GM12878 (cell line): Measurements from ENCODE around the gene CTR9. TPM values are rescaled to one million over a fixed set of nuclear protein-coding genes. Genes with fewer than 3 reads are reported as not detected.

Experiments
- ATF7 ChIP-seq: fragments of 450-650 bp; IDR thresholded peaks from 2 replicates; pipeline ENCODE4 v1.6.1; 2016; ENCODE audit warnings: low read depth, mild to moderate bottlenecking
- BACH1 ChIP-seq: fragments of 450-650 bp; IDR thresholded peaks from 2 replicates; pipeline ENCODE4 v1.6.1; 2017; ENCODE audit warnings: mild to moderate bottlenecking, borderline replicate concordance
- EGR1 ChIP-seq, 2 experiments: IDR thresholded peaks; 1 replicate in 1 of 2; 2 replicates in 1 of 2; pipeline ENCODE4 v1.6.1; 2011 to 2012; ENCODE audit warnings: low read depth in 2 of 2, low read length in 2 of 2, borderline replicate concordance in 1 of 2, mild to moderate bottlenecking in 1 of 2, moderate library complexity in 1 of 2
- EP300 ChIP-seq, 2 experiments: fragments of 150-350 bp in 1 of 2; IDR thresholded peaks; 2 replicates each; pipeline ENCODE4 v1.6.1; 2011 to 2012; ENCODE audit warnings: low read depth in 2 of 2, low read length in 2 of 2, borderline replicate concordance in 1 of 2, improper control_type of control experiment in 1 of 2, inconsistent platforms in 1 of 2; ENCODE audit not compliant: control insufficient read depth in 1 of 2
- GATAD2B ChIP-seq: fragments of 450-650 bp; conservative IDR thresholded peaks from 2 replicates; pipeline ENCODE4 v1.6.1; 2017; ENCODE audit warnings: low read depth, mild to moderate bottlenecking, moderate library complexity
- IKZF1 ChIP-seq: fragments of 450-650 bp; conservative IDR thresholded peaks from 2 replicates; pipeline ENCODE4 v1.6.1; 2017; ENCODE audit warnings: antibody characterized with exemption, mild to moderate bottlenecking
- KAT2A ChIP-seq: conservative IDR thresholded peaks from 2 replicates; pipeline ENCODE4 v1.6.1; 2011; ENCODE audit warnings: low read depth, low read length; ENCODE audit not compliant: control insufficient read depth
- KLF5 ChIP-seq: fragments of 450-650 bp; IDR thresholded peaks from 2 replicates; pipeline ENCODE4 v1.6.1; 2014; ENCODE audit warnings: mild to moderate bottlenecking; ENCODE audit not compliant: partially characterized antibody
- LARP7 ChIP-seq: fragments of 450-650 bp; IDR thresholded peaks from 2 replicates; pipeline ENCODE4 v1.6.1; 2017; ENCODE audit warnings: mild to moderate bottlenecking
- MEF2B ChIP-seq: fragments of 450-650 bp; IDR thresholded peaks from 2 replicates; pipeline ENCODE4 v1.6.1; 2018; ENCODE audit warnings: mild to moderate bottlenecking, moderate library complexity; ENCODE audit not compliant: partially characterized antibody, poor library complexity, severe bottlenecking
- MYB ChIP-seq: fragments of 150-350 bp; IDR thresholded peaks from 2 replicates; pipeline ENCODE4 v1.6.1; 2014; ENCODE audit warnings: mild to moderate bottlenecking, low read depth, low read length, borderline replicate concordance
- NR2C1 ChIP-seq: fragments of 450-650 bp; IDR thresholded peaks from 2 replicates; pipeline ENCODE4 v1.6.1; 2017; ENCODE audit warnings: antibody characterized with exemption, mild to moderate bottlenecking, moderate library complexity
- PML ChIP-seq: IDR thresholded peaks from 2 replicates; pipeline ENCODE4 v1.6.1; 2012; ENCODE audit warnings: low read length, inconsistent platforms
- POLR2AphosphoS2 ChIP-seq: IDR thresholded peaks from 2 replicates; pipeline ENCODE4 v1.6.1; 2011; ENCODE audit warnings: low read depth, mild to moderate bottlenecking, low read length, improper control_type of control experiment, moderate library complexity
- POU2F2 ChIP-seq: IDR thresholded peaks from 3 replicates; pipeline ENCODE4 v1.6.1; 2011; ENCODE audit warnings: low read depth, mild to moderate bottlenecking, low read length, borderline replicate concordance
- RB1 ChIP-seq: fragments of 450-650 bp; formaldehyde crosslinking; IDR thresholded peaks from 2 replicates; pipeline ENCODE4 v1.6.1; 2017; ENCODE audit warnings: mild to moderate bottlenecking, borderline replicate concordance
- RBBP5 ChIP-seq: fragments of 200-600 bp; sonication (generic); conservative IDR thresholded peaks from 2 replicates; pipeline ENCODE4 v1.6.1; 2016
- RFX5 ChIP-seq: IDR thresholded peaks from 2 replicates; pipeline ENCODE4 v1.6.1; 2011; ENCODE audit warnings: low read depth, low read length, improper control_type of control experiment
- SMARCA5 ChIP-seq: fragments of 450-650 bp; IDR thresholded peaks from 2 replicates; pipeline ENCODE4 v1.6.1; 2017; ENCODE audit warnings: mild to moderate bottlenecking
- STAT3 ChIP-seq: IDR thresholded peaks from 2 replicates; pipeline ENCODE4 v1.6.1; 2011; ENCODE audit warnings: low read depth, low read length, improper control_type of control experiment
- TCF7 ChIP-seq: IDR thresholded peaks from 2 replicates; pipeline ENCODE4 v1.6.1; 2014; ENCODE audit warnings: antibody characterized with exemption, borderline replicate concordance
- ZNF217 ChIP-seq: fragments of 450-650 bp; IDR thresholded peaks from 2 replicates; pipeline ENCODE4 v1.6.1; 2017; ENCODE audit warnings: antibody characterized with exemption, mild to moderate bottlenecking
- ZZZ3 ChIP-seq: IDR thresholded peaks from 2 replicates; pipeline ENCODE4 v1.6.1; 2011; ENCODE audit warnings: low read depth; ENCODE audit not compliant: control insufficient read depth, insufficient read length
- polyA plus RNA-seq, 11 experiments: library from polyadenylated mRNA; depleted of rRNA in 4 of 11; unstranded in 6 of 11; stranded (reverse) in 5 of 11; fragments of >200 nt; fragmentation: Nextera tagmentation in 4 of 11; fragmentation: Illumina TruSeq in 1 of 11; extraction: Ambion mirVana in 4 of 11; extraction: Trizol in 1 of 11; gene quantifications; 1 replicate in 1 of 11; 2 replicates in 10 of 11; pipeline versions ENCODE4 v1.2.1 to v1.2.3, GENCODE V29; 2011 to 2016; ENCODE audit warnings: inconsistent platforms in 2 of 11, missing spikeins in 2 of 11, low read depth in 1 of 11
- total RNA-seq, 4 experiments: library from RNA; depleted of rRNA in 3 of 4; stranded (reverse); fragments of >200 nt in 3 of 4; fragmentation: Illumina TruSeq in 1 of 4; extraction: Trizol in 1 of 4; gene quantifications; 2 replicates each; pipeline versions ENCODE4 v1.2.1 to v1.2.3, GENCODE V29; 2013 to 2021
- TF ChIP-seq, protein P1 (sequence below): fragments of 450-650 bp; conservative IDR thresholded peaks from 2 replicates; pipeline ENCODE4 v1.6.1; 2017; ENCODE audit warnings: mild to moderate bottlenecking, moderate library complexity
- TF ChIP-seq, protein P2 (sequence below): fragments of 450-650 bp; IDR thresholded peaks from 2 replicates; pipeline ENCODE4 v1.6.1; 2014; ENCODE audit warnings: mild to moderate bottlenecking
- TF ChIP-seq, protein P3 (sequence below), 3 experiments: IDR thresholded peaks in 2 of 3; conservative IDR thresholded peaks in 1 of 3; 2 replicates each; pipeline ENCODE4 v1.5.1; 2011; ENCODE audit warnings: low read depth in 3 of 3, low read length in 3 of 3, mild to moderate bottlenecking in 3 of 3, control low read depth in 2 of 3, moderate library complexity in 2 of 3, inconsistent platforms in 1 of 3, mixed read lengths in 1 of 3; ENCODE audit not compliant: control insufficient read depth in 2 of 3, insufficient read depth in 1 of 3; ENCODE audit errors: extremely low read depth in 1 of 3
- TF ChIP-seq, protein P4 (sequence below): fragments of 450-650 bp; IDR thresholded peaks from 2 replicates; pipeline ENCODE4 v1.6.1; 2016; ENCODE audit warnings: mild to moderate bottlenecking

The CTR9 gene
- total and polyA plus RNA-seq, 10 of the 15 experiments (the other 5 are each of a cell fraction or from before 2014, with no cell fraction given): 13.9 to 54.9 (median 28.9) TPM

DNA sequence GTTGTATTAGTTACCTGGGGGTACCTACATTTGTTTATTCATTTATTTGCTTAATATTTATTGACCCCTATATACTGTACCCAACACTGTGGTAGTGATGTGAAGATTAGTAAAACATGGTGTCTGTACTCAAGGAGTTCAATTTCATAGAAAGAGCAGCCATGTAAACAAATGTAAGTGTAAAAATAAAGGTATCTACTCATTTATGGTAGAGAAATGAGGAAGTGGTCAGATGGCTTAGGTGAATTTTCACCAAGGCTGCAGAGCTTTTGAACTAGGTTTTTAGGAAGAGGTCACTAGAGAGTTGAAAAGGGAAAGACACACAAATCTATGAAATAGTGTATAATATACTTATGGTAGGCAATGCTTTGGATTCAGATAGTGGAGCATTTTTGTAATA lies 11.1 kb downstream of the CTR9 start (continued):
- TF ChIP-seq, protein P1, sequence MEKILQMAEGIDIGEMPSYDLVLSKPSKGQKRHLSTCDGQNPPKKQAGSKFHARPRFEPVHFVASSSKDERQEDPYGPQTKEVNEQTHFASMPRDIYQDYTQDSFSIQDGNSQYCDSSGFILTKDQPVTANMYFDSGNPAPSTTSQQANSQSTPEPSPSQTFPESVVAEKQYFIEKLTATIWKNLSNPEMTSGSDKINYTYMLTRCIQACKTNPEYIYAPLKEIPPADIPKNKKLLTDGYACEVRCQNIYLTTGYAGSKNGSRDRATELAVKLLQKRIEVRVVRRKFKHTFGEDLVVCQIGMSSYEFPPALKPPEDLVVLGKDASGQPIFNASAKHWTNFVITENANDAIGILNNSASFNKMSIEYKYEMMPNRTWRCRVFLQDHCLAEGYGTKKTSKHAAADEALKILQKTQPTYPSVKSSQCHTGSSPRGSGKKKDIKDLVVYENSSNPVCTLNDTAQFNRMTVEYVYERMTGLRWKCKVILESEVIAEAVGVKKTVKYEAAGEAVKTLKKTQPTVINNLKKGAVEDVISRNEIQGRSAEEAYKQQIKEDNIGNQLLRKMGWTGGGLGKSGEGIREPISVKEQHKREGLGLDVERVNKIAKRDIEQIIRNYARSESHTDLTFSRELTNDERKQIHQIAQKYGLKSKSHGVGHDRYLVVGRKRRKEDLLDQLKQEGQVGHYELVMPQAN: no peak
- TF ChIP-seq TCF7 (no peak), BACH1 (no peak), EGR1 (IDR thresholded peaks at IDR 0.05; ENCODE audit: borderline replicate concordance in 1 of 2, low read depth in 2 of 2, low read length in 2 of 2) (no peak), RB1 (no peak), KLF5 (no peak), SMARCA5 (no peak), POU2F2 (no peak), LARP7 (no peak), STAT3 (peak; percentile 70; the same call in 1 of the 2 replicates), EP300 (IDR thresholded peaks at IDR 0.05; ENCODE audit: borderline replicate concordance in 1 of 2, control insufficient read depth in 1 of 2, low read depth in 2 of 2, low read length in 2 of 2) (peak; percentile 51 to 72; a peak in 2 of 4 replicates), ATF7 (0 out of 2 replicates have a peak, but pooled peaks have one; percentile 34), MYB (no peak), POLR2AphosphoS2 (no peak), ZZZ3 (no peak), PML (peak; percentile 42; the same call in 1 of the 2 replicates), NR2C1 (0 out of 2 replicates have a peak, but pooled peaks have one; percentile 26), RFX5 (no peak), KAT2A (no peak), IKZF1 (peak; percentile 51; the same call in 1 of the 2 replicates), RBBP5 (no peak), MEF2B (peak; percentile 72), GATAD2B (no peak), ZNF217 (no peak)
- TF ChIP-seq, protein P2, sequence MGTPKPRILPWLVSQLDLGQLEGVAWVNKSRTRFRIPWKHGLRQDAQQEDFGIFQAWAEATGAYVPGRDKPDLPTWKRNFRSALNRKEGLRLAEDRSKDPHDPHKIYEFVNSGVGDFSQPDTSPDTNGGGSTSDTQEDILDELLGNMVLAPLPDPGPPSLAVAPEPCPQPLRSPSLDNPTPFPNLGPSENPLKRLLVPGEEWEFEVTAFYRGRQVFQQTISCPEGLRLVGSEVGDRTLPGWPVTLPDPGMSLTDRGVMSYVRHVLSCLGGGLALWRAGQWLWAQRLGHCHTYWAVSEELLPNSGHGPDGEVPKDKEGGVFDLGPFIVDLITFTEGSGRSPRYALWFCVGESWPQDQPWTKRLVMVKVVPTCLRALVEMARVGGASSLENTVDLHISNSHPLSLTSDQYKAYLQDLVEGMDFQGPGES: no peak
- TF ChIP-seq, protein P3, sequence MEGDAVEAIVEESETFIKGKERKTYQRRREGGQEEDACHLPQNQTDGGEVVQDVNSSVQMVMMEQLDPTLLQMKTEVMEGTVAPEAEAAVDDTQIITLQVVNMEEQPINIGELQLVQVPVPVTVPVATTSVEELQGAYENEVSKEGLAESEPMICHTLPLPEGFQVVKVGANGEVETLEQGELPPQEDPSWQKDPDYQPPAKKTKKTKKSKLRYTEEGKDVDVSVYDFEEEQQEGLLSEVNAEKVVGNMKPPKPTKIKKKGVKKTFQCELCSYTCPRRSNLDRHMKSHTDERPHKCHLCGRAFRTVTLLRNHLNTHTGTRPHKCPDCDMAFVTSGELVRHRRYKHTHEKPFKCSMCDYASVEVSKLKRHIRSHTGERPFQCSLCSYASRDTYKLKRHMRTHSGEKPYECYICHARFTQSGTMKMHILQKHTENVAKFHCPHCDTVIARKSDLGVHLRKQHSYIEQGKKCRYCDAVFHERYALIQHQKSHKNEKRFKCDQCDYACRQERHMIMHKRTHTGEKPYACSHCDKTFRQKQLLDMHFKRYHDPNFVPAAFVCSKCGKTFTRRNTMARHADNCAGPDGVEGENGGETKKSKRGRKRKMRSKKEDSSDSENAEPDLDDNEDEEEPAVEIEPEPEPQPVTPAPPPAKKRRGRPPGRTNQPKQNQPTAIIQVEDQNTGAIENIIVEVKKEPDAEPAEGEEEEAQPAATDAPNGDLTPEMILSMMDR (IDR thresholded peaks at IDR 0.05 in 2 of 3, conservative IDR thresholded peaks at IDR 0.05 in 1 of 3; ENCODE audit: control insufficient read depth in 2 of 3, extremely low read depth in 1 of 3, insufficient read depth in 1 of 3, low read depth in 3 of 3, low read length in 3 of 3): peak in 1 of 3 experiments; percentile 11; a peak in 2 of 6 replicates
- TF ChIP-seq, protein P4, sequence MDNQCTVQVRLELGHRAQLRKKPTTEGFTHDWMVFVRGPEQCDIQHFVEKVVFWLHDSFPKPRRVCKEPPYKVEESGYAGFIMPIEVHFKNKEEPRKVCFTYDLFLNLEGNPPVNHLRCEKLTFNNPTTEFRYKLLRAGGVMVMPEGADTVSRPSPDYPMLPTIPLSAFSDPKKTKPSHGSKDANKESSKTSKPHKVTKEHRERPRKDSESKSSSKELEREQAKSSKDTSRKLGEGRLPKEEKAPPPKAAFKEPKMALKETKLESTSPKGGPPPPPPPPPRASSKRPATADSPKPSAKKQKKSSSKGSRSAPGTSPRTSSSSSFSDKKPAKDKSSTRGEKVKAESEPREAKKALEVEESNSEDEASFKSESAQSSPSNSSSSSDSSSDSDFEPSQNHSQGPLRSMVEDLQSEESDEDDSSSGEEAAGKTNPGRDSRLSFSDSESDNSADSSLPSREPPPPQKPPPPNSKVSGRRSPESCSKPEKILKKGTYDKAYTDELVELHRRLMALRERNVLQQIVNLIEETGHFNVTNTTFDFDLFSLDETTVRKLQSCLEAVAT: no peak
